SK-N-SH treated with all-trans-retinoic acid at 6 μM for 48 hours (cell line): ENCODE data around the gene ACVR1B.

Source experiments
- ATAC-seq: fragments of 200-7000 bp; cut with Tn5 transposase; 3 replicates; pipeline ENCODE4 v1.9.1; 2020; ENCODE audit warnings: mild to moderate bottlenecking, moderate library complexity
- ARNTL ChIP-seq: fragments of 450-650 bp; formaldehyde crosslinking; IDR thresholded peaks from 2 replicates; pipeline ENCODE4 v1.5.0; 2020; ENCODE audit warnings: low read depth, mild to moderate bottlenecking, moderate library complexity, borderline replicate concordance
- BACH2 ChIP-seq: fragments of 250-450 bp; sonication (Bioruptor Pico); IDR thresholded peaks from 2 replicates; pipeline ENCODE4 v1.9.0; 2021; ENCODE audit warnings: mild to moderate bottlenecking, borderline replicate concordance
- CSDC2 ChIP-seq: fragments of 250-450 bp; sonication (Bioruptor Pico); IDR thresholded peaks from 2 replicates; pipeline ENCODE4 v1.5.0; 2020; ENCODE audit warnings: mild to moderate bottlenecking, moderate library complexity
- ESRRG ChIP-seq: fragments of 250-450 bp; sonication (Bioruptor Pico); IDR thresholded peaks from 2 replicates; pipeline ENCODE4 v1.6.1; 2021; ENCODE audit warnings: mild to moderate bottlenecking
- GLIS3 ChIP-seq: fragments of 250-450 bp; sonication (Bioruptor Pico); IDR thresholded peaks from 2 replicates; pipeline ENCODE4 v1.5.0; 2020; ENCODE audit warnings: mild to moderate bottlenecking, moderate library complexity
- ISL1 ChIP-seq: fragments of 250-450 bp; sonication (Bioruptor Pico); IDR thresholded peaks from 2 replicates; pipeline ENCODE4 v2.1.2; 2022; ENCODE audit warnings: mild to moderate bottlenecking, moderate library complexity
- PPARA ChIP-seq: fragments of 250-450 bp; sonication (Bioruptor Pico); IDR thresholded peaks from 2 replicates; pipeline ENCODE4 v1.5.0; 2020; ENCODE audit warnings: mild to moderate bottlenecking, borderline replicate concordance
- RARB ChIP-seq: fragments of 250-450 bp; sonication (Bioruptor Pico); IDR thresholded peaks from 2 replicates; pipeline ENCODE4 v1.8.0; 2021; ENCODE audit warnings: mild to moderate bottlenecking, moderate library complexity
- SNAI2 ChIP-seq: fragments of 250-450 bp; sonication (Bioruptor Pico); IDR thresholded peaks from 2 replicates; pipeline ENCODE4 v1.5.0; 2020; ENCODE audit warnings: mild to moderate bottlenecking, moderate library complexity
- TCF4 ChIP-seq: fragments of 250-450 bp; sonication (Bioruptor Pico); IDR thresholded peaks from 2 replicates; pipeline ENCODE4 v1.8.0; 2021; ENCODE audit warnings: mild to moderate bottlenecking, moderate library complexity, borderline replicate concordance
- TOX ChIP-seq: fragments of 250-450 bp; sonication (Bioruptor Pico); IDR thresholded peaks from 2 replicates; pipeline ENCODE4 v1.8.0; 2021; ENCODE audit warnings: mild to moderate bottlenecking, moderate library complexity, borderline replicate concordance
- ZC3H10 ChIP-seq: fragments of 250-450 bp; sonication (Bioruptor Pico); IDR thresholded peaks from 2 replicates; pipeline ENCODE4 v1.5.1; 2021; ENCODE audit warnings: mild to moderate bottlenecking, moderate library complexity
- ZFP3 ChIP-seq: fragments of 250-450 bp; sonication (Bioruptor Pico); IDR thresholded peaks from 2 replicates; pipeline ENCODE4 v1.5.0; 2020; ENCODE audit warnings: mild to moderate bottlenecking, moderate library complexity
- ZFP30 ChIP-seq: fragments of 450-650 bp; formaldehyde crosslinking; IDR thresholded peaks from 2 replicates; pipeline ENCODE4 v1.5.0; 2022; ENCODE audit warnings: mild to moderate bottlenecking, moderate library complexity
- ZNF565 ChIP-seq: fragments of 450-650 bp; formaldehyde crosslinking; conservative IDR thresholded peaks from 2 replicates; pipeline ENCODE4 v1.5.0; 2020; ENCODE audit warnings: low read depth, mild to moderate bottlenecking, moderate library complexity
- ZNF70 ChIP-seq: fragments of 450-650 bp; formaldehyde crosslinking; IDR thresholded peaks from 2 replicates; pipeline ENCODE4 v1.5.0; 2020; ENCODE audit warnings: mild to moderate bottlenecking, moderate library complexity
- ZNF8 ChIP-seq: fragments of 450-650 bp; formaldehyde crosslinking; IDR thresholded peaks from 2 replicates; pipeline ENCODE4 v1.5.0; 2020; ENCODE audit warnings: mild to moderate bottlenecking, moderate library complexity
- TF ChIP-seq, protein P1 (sequence below): fragments of 250-450 bp; sonication (Bioruptor Pico); IDR thresholded peaks from 2 replicates; pipeline ENCODE4 v1.8.0; 2021; ENCODE audit warnings: low read depth, mild to moderate bottlenecking, moderate library complexity, borderline replicate concordance
- TF ChIP-seq, protein P2 (sequence below): fragments of 250-450 bp; sonication (Bioruptor Pico); IDR thresholded peaks from 2 replicates; pipeline ENCODE4 v1.5.0; 2020; ENCODE audit warnings: mild to moderate bottlenecking, moderate library complexity
- TF ChIP-seq, protein P3 (sequence below): fragments of 250-450 bp; sonication (Bioruptor Pico); IDR thresholded peaks from 2 replicates; pipeline ENCODE4 v1.5.1; 2021; ENCODE audit warnings: mild to moderate bottlenecking, moderate library complexity
- TF ChIP-seq, protein P4 (sequence below): fragments of 250-450 bp; sonication (Bioruptor Pico); IDR thresholded peaks from 2 replicates; pipeline ENCODE4 v1.8.0; 2020; ENCODE audit warnings: mild to moderate bottlenecking, moderate library complexity, borderline replicate concordance
- TF ChIP-seq, protein P5 (sequence below): fragments of 250-450 bp; sonication (Bioruptor Pico); IDR thresholded peaks from 2 replicates; pipeline ENCODE4 v1.5.1; 2020; ENCODE audit warnings: low read depth, mild to moderate bottlenecking, moderate library complexity

ACVR1B gene

DNA sequence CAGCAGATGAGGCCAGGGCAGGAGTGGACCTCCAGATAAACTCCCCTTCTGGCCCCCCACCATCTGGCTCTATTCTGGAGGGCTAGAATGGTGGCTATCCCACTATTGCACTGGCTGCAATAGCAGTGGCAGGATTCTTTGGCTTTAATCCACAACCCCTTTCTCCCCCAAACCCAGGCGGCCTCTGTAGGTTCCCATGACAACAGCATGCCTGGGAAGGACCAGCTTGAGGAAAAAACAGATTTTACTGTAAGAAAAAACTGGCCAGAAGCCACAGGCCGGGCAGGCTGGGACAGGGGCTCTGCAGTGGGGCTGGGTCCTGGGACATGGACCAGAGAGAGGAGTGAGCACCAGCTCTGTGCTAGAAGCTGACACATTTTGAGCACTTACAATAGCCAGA lies 13.6 kb upstream of the ACVR1B start:
- no peak for ATAC-seq
- no peak for TF ChIP-seq ZFP3
- no peak for TF ChIP-seq PPARA (CRISPR knock-in tag)
- no peak for TF ChIP-seq ARNTL (CRISPR knock-in tag)
- TF ChIP-seq, protein P1, sequence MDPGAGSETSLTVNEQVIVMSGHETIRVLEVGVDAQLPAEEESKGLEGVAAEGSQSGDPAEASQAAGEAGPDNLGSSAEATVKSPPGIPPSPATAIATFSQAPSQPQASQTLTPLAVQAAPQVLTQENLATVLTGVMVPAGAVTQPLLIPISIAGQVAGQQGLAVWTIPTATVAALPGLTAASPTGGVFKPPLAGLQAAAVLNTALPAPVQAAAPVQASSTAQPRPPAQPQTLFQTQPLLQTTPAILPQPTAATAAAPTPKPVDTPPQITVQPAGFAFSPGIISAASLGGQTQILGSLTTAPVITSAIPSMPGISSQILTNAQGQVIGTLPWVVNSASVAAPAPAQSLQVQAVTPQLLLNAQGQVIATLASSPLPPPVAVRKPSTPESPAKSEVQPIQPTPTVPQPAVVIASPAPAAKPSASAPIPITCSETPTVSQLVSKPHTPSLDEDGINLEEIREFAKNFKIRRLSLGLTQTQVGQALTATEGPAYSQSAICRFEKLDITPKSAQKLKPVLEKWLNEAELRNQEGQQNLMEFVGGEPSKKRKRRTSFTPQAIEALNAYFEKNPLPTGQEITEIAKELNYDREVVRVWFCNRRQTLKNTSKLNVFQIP (CRISPR knock-in tag): no peak
- TF ChIP-seq TCF4 (CRISPR knock-in tag): no peak
- TF ChIP-seq CSDC2 (CRISPR knock-in tag): no peak
- TF ChIP-seq, protein P2, sequence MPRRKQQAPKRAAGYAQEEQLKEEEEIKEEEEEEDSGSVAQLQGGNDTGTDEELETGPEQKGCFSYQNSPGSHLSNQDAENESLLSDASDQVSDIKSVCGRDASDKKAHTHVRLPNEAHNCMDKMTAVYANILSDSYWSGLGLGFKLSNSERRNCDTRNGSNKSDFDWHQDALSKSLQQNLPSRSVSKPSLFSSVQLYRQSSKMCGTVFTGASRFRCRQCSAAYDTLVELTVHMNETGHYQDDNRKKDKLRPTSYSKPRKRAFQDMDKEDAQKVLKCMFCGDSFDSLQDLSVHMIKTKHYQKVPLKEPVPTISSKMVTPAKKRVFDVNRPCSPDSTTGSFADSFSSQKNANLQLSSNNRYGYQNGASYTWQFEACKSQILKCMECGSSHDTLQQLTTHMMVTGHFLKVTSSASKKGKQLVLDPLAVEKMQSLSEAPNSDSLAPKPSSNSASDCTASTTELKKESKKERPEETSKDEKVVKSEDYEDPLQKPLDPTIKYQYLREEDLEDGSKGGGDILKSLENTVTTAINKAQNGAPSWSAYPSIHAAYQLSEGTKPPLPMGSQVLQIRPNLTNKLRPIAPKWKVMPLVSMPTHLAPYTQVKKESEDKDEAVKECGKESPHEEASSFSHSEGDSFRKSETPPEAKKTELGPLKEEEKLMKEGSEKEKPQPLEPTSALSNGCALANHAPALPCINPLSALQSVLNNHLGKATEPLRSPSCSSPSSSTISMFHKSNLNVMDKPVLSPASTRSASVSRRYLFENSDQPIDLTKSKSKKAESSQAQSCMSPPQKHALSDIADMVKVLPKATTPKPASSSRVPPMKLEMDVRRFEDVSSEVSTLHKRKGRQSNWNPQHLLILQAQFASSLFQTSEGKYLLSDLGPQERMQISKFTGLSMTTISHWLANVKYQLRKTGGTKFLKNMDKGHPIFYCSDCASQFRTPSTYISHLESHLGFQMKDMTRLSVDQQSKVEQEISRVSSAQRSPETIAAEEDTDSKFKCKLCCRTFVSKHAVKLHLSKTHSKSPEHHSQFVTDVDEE: no peak
- TF ChIP-seq, protein P3, sequence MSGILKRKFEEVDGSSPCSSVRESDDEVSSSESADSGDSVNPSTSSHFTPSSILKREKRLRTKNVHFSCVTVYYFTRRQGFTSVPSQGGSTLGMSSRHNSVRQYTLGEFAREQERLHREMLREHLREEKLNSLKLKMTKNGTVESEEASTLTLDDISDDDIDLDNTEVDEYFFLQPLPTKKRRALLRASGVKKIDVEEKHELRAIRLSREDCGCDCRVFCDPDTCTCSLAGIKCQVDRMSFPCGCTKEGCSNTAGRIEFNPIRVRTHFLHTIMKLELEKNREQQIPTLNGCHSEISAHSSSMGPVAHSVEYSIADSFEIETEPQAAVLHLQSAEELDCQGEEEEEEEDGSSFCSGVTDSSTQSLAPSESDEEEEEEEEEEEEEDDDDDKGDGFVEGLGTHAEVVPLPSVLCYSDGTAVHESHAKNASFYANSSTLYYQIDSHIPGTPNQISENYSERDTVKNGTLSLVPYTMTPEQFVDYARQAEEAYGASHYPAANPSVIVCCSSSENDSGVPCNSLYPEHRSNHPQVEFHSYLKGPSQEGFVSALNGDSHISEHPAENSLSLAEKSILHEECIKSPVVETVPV: no peak
- no peak for TF ChIP-seq GLIS3 (CRISPR knock-in tag)
- TF ChIP-seq, protein P4, sequence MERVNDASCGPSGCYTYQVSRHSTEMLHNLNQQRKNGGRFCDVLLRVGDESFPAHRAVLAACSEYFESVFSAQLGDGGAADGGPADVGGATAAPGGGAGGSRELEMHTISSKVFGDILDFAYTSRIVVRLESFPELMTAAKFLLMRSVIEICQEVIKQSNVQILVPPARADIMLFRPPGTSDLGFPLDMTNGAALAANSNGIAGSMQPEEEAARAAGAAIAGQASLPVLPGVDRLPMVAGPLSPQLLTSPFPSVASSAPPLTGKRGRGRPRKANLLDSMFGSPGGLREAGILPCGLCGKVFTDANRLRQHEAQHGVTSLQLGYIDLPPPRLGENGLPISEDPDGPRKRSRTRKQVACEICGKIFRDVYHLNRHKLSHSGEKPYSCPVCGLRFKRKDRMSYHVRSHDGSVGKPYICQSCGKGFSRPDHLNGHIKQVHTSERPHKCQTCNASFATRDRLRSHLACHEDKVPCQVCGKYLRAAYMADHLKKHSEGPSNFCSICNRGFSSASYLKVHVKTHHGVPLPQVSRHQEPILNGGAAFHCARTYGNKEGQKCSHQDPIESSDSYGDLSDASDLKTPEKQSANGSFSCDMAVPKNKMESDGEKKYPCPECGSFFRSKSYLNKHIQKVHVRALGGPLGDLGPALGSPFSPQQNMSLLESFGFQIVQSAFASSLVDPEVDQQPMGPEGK (CRISPR knock-in tag): no peak
- TF ChIP-seq ESRRG (CRISPR knock-in tag): no peak
- no peak for TF ChIP-seq BACH2 (CRISPR knock-in tag)
- no peak for TF ChIP-seq ZFP30 (CRISPR knock-in tag)
- no peak for TF ChIP-seq ZNF70 (CRISPR knock-in tag)
- TF ChIP-seq SNAI2 (CRISPR knock-in tag): no peak
- no peak for TF ChIP-seq RARB (CRISPR knock-in tag)
- TF ChIP-seq ISL1: no peak
- TF ChIP-seq, protein P5, sequence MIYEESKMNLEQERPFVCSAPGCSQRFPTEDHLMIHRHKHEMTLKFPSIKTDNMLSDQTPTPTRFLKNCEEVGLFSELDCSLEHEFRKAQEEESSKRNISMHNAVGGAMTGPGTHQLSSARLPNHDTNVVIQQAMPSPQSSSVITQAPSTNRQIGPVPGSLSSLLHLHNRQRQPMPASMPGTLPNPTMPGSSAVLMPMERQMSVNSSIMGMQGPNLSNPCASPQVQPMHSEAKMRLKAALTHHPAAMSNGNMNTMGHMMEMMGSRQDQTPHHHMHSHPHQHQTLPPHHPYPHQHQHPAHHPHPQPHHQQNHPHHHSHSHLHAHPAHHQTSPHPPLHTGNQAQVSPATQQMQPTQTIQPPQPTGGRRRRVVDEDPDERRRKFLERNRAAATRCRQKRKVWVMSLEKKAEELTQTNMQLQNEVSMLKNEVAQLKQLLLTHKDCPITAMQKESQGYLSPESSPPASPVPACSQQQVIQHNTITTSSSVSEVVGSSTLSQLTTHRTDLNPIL (CRISPR knock-in tag): no peak
- TF ChIP-seq TOX (CRISPR knock-in tag): no peak
- TF ChIP-seq ZC3H10: no peak

DNA sequence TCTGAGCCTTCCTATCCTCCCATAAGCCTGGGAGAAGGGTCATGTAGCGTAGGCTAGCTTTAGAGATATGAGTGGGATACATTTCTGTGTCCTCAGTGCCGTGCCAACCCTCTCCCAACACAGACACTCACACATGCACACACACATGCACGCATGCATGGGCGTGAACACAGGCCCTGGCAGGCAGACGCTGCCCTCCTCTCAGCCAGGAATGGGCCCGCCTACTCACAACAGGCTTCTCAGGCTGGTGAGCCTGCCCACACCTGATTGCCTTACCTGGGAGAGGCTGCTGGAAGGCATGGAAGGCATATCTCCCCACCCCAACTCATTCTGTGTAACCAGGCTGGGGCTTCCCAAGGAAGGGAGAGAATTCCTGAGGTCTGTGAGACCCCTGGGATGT lies 12.8 kb upstream of the ACVR1B start:
- no peak for TF ChIP-seq PPARA (CRISPR knock-in tag)
- TF ChIP-seq SNAI2 (CRISPR knock-in tag): no peak
- TF ChIP-seq TOX (CRISPR knock-in tag): no peak
- TF ChIP-seq ZNF565 (CRISPR knock-in tag): no peak
- TF ChIP-seq ARNTL (CRISPR knock-in tag): no peak
- no peak for TF ChIP-seq ZNF8 (CRISPR knock-in tag)
- TF ChIP-seq BACH2 (CRISPR knock-in tag): no peak
- no peak for ATAC-seq

DNA sequence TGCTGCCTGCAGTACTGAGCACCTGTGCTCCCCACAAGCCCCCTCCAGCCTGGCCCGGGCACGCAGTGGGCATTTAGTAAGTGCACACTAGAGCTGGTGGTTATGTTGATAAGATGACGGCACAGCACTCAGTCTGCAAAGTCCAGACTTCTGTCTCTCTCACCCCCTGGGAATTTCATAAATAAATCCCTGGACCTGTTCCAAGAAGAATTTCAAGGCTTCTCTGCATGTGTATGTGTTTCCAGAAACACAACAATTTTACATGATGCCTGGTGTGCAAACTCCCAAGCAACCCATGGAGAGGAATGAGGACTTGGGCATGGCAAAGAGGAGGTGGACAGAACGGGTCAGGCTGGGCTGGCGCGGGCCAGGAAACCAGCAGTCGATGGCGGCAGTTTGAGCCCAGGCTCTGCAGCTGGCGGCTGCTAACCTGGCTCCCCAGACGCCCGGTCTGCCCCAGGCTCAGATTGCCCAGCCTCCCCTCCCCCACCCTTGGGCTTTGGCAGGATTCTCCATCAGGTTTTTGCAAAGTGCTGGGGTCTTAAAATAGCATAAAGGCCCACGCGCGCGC lies 10.4 kb upstream of the ACVR1B start:
- TF ChIP-seq, protein P4 (CRISPR knock-in tag): no peak
- TF ChIP-seq ZNF565 (CRISPR knock-in tag) (no peak), ISL1 (peak; percentile 48), ZFP3 (peak; percentile 81; the same call in 1 of the 2 replicates), TCF4 (CRISPR knock-in tag) (peak; percentile 21; the same call in 1 of the 2 replicates)
- peak; percentile 81 for ATAC-seq
